H9 (cell line): ENCODE results near the gene PSME1. TPM values are rescaled to one million over a fixed set of nuclear protein-coding genes. Genes with fewer than 3 reads are reported as not detected.
A peak's percentile ranks its signal among the peaks of the same experiment; 100 is the strongest.

Experiments used
- DNase-seq: peaks from one replicate; pipeline ENCODE4 v3.0.0-alpha.2; 2017
- H2AFZ ChIP-seq: one replicate; pipeline ENCODE4 v1.6.1; 2013; ENCODE audit warnings: mild to moderate bottlenecking, low read length, control low read depth, moderate library complexity
- H2AK5ac ChIP-seq: 2 replicates; pipeline ENCODE4 v1.6.1; 2013; ENCODE audit warnings: low read length, control low read depth, mixed read lengths; ENCODE audit not compliant: insufficient read length
- H2BK120ac ChIP-seq: one replicate; pipeline ENCODE4 v1.6.1; 2013; ENCODE audit warnings: low read depth, mild to moderate bottlenecking, low read length, control low read depth, inconsistent platforms; ENCODE audit not compliant: poor library complexity, severe bottlenecking
- H2BK12ac ChIP-seq: 2 replicates; pipeline ENCODE4 v1.6.1; 2013; ENCODE audit warnings: low read length, control low read depth, mixed read lengths, low read depth; ENCODE audit not compliant: insufficient read length
- H2BK15ac ChIP-seq: 2 replicates; pipeline ENCODE4 v1.6.1; 2013; ENCODE audit warnings: low read depth, low read length, control low read depth
- H2BK20ac ChIP-seq: one replicate; pipeline ENCODE4 v1.6.1; 2013; ENCODE audit warnings: low read depth, mild to moderate bottlenecking, low read length, control low read depth, inconsistent platforms; ENCODE audit not compliant: poor library complexity, severe bottlenecking
- H2BK5ac ChIP-seq: 2 replicates; pipeline ENCODE4 v1.6.1; 2013; ENCODE audit warnings: low read length, control low read depth, mixed read lengths; ENCODE audit not compliant: insufficient read length
- H3K14ac ChIP-seq: 2 replicates; pipeline ENCODE4 v1.6.1; 2013; ENCODE audit warnings: low read length, control low read depth; ENCODE audit not compliant: insufficient read depth
- H3K18ac ChIP-seq: 2 replicates; pipeline ENCODE4 v1.6.1; 2013; ENCODE audit warnings: low read depth, mild to moderate bottlenecking, mixed read lengths, low read length, control low read depth; ENCODE audit not compliant: insufficient read length
- H3K23ac ChIP-seq: 2 replicates; pipeline ENCODE4 v1.6.1; 2013; ENCODE audit warnings: low read length, control low read depth, mixed read lengths, low read depth; ENCODE audit not compliant: insufficient read length
- H3K23me2 ChIP-seq: 2 replicates; pipeline ENCODE4 v1.6.1; 2013; ENCODE audit warnings: low read depth, mild to moderate bottlenecking, mixed read lengths, low read length, control low read depth; ENCODE audit not compliant: insufficient read length, poor library complexity, severe bottlenecking
- H3K27ac ChIP-seq: 2 replicates; pipeline ENCODE4 v1.5.1; 2013; ENCODE audit warnings: low read length, control low read depth, mixed read lengths, low read depth; ENCODE audit not compliant: insufficient read length
- H3K27me3 ChIP-seq: 2 replicates; pipeline ENCODE4 v1.6.1; 2013; ENCODE audit warnings: low read length, control low read depth, inconsistent platforms; ENCODE audit not compliant: insufficient read depth
- H3K4ac ChIP-seq: 2 replicates; pipeline ENCODE4 v1.6.1; 2013; ENCODE audit warnings: low read depth, mild to moderate bottlenecking, control low read depth, inconsistent platforms, low read length, moderate library complexity
- H3K4me1 ChIP-seq: 2 replicates; pipeline ENCODE4 v1.6.1; 2013; ENCODE audit warnings: low read length, control low read depth, inconsistent platforms; ENCODE audit not compliant: insufficient read depth
- H3K4me2 ChIP-seq: 2 replicates; pipeline ENCODE4 v1.6.1; 2013; ENCODE audit warnings: low read length, control low read depth, mixed read lengths; ENCODE audit not compliant: insufficient read length, insufficient read depth
- H3K56ac ChIP-seq: 2 replicates; pipeline ENCODE4 v1.6.1; 2013; ENCODE audit warnings: low read depth, mild to moderate bottlenecking, mixed read lengths, low read length, control low read depth; ENCODE audit not compliant: insufficient read length
- H3K79me1 ChIP-seq: 2 replicates; pipeline ENCODE4 v1.6.1; 2013; ENCODE audit warnings: low read depth, mild to moderate bottlenecking, moderate library complexity, low read length, control low read depth, inconsistent platforms; ENCODE audit not compliant: insufficient read depth, poor library complexity, severe bottlenecking
- H3K79me2 ChIP-seq: 2 replicates; pipeline ENCODE4 v1.6.1; 2013; ENCODE audit warnings: low read length, control low read depth, inconsistent platforms; ENCODE audit not compliant: insufficient read depth
- H3K9ac ChIP-seq: 2 replicates; pipeline ENCODE4 v1.6.1; 2013; ENCODE audit warnings: low read length, control low read depth, mixed read lengths; ENCODE audit not compliant: insufficient read length; ENCODE audit errors: extremely low read depth
- H3K9me3 ChIP-seq: one replicate; pipeline ENCODE4 v1.6.1; 2013; ENCODE audit warnings: low read depth, low read length, inconsistent platforms; ENCODE audit not compliant: control insufficient read depth
- H3T11ph ChIP-seq: one replicate; pipeline ENCODE4 v1.6.1; 2013; ENCODE audit warnings: mild to moderate bottlenecking, low read length, control low read depth, inconsistent platforms
- H4K20me1 ChIP-seq: one replicate; pipeline ENCODE4 v1.6.1; 2013; ENCODE audit not compliant: control insufficient read depth, insufficient read length, insufficient read depth
- H4K5ac ChIP-seq: 2 replicates; pipeline ENCODE4 v1.6.1; 2013; ENCODE audit warnings: low read depth, mild to moderate bottlenecking, mixed read lengths, low read length, control low read depth; ENCODE audit not compliant: insufficient read length
- H4K8ac ChIP-seq: replicated peaks from 2 replicates; pipeline ENCODE4 v1.6.1; 2013; ENCODE audit warnings: low read length, control low read depth, mixed read lengths, low read depth; ENCODE audit not compliant: insufficient read length
- H4K91ac ChIP-seq: 2 replicates; pipeline ENCODE4 v1.6.1; 2013; ENCODE audit warnings: low read depth, mild to moderate bottlenecking, moderate library complexity, mixed read lengths, low read length, control low read depth; ENCODE audit not compliant: insufficient read length
- H3K27ac Mint-ChIP-seq, 3 experiments: 2 replicates in 2 of 3; 3 replicates in 1 of 3; pipeline ENCODE4 v1.8.0; 2020 to 2021; ENCODE audit warnings: mixed read lengths in 3 of 3, mild to moderate bottlenecking in 1 of 3, moderate library complexity in 1 of 3
- H3K27me3 Mint-ChIP-seq: 2 replicates; pipeline ENCODE4 v1.8.0; 2021; ENCODE audit warnings: low read depth, mild to moderate bottlenecking, moderate library complexity, mixed read lengths
- H3K36me3 Mint-ChIP-seq, 3 experiments: 2 replicates in 2 of 3; 3 replicates in 1 of 3; pipeline ENCODE4 v1.8.0; 2020 to 2021; ENCODE audit warnings: low read depth in 3 of 3, mixed read lengths in 3 of 3; ENCODE audit not compliant: insufficient read depth in 1 of 3
- H3K4me1 Mint-ChIP-seq, 2 experiments: 2 replicates each; pipeline ENCODE4 v1.8.0; 2020; ENCODE audit warnings: mixed read lengths in 2 of 2
- H3K4me3 Mint-ChIP-seq, 2 experiments: 2 replicates in 1 of 2; 3 replicates in 1 of 2; pipeline ENCODE4 v1.8.0; 2020 to 2021; ENCODE audit warnings: mild to moderate bottlenecking in 2 of 2, mixed read lengths in 2 of 2, moderate library complexity in 1 of 2
- H3K9me3 Mint-ChIP-seq, 2 experiments: 2 replicates in 1 of 2; 3 replicates in 1 of 2; pipeline ENCODE4 v1.8.0; 2020; ENCODE audit warnings: mild to moderate bottlenecking in 2 of 2, mixed read lengths in 2 of 2, moderate library complexity in 1 of 2
- CTCF ChIP-seq: fragments of 200-600 bp; sonication (generic); conservative IDR thresholded peaks from 3 replicates; pipeline ENCODE4 v1.8.0; 2021; ENCODE audit warnings: antibody characterized with exemption, mild to moderate bottlenecking
- WGBS: extraction: QIAGEN DNeasy Blood & Tissue Kit; methylation state at CpG from one replicate; pipeline ENCODE4 v1.1.7; 2013; ENCODE audit warnings: missing lambda C conversion rate, low lambda C conversion rate, mixed read lengths; ENCODE audit not compliant: insufficient read length; ENCODE audit errors: extremely low coverage; 5-methylcytosine and 5-hydroxymethylcytosine counted together
- total RNA-seq: library from RNA; stranded (reverse); gene quantifications from 2 replicates; pipeline ENCODE4 v1.2.1, GENCODE V29; 2021

Gene PSME1
- total RNA-seq, 1 experiment from 2014 or later = 109 TPM

- Histone ChIP-seq H2BK120ac (no peak overlapping the region), H3K27ac (no peak overlapping the region), H3K4me1 (no peaks in the 10 kb centered on the region), H3K9me3 (no peaks in the 10 kb centered on the region), H3K4ac (no peak overlapping the region), H3K18ac (no peak overlapping the region), H3K23me2 (peaks cover 10% of the 10 kb centered on the region), H4K91ac (no peak overlapping the region), H4K5ac (no peak overlapping the region), H2BK5ac (no peak overlapping the region), H3T11ph (no peak overlapping the region), H3K4me2 (no peak overlapping the region), H3K79me1 (peaks cover 2% of the 10 kb centered on the region), H3K79me2 (peaks cover 3% of the 10 kb centered on the region; the same call in 1 of the 2 replicates), H2BK20ac (no peak overlapping the region), H4K20me1 (no peaks in the 10 kb centered on the region), H3K14ac (no peak overlapping the region), H3K27me3 (no peaks in the 10 kb centered on the region), H2AFZ (no peak overlapping the region), H2BK15ac (no peak overlapping the region), H2AK5ac (no peak overlapping the region), H3K23ac (no peak overlapping the region), H3K9ac (no peak overlapping the region), H3K56ac (no peak overlapping the region), H4K8ac (no peak overlapping the region), H2BK12ac (no peak overlapping the region)
- Mint-ChIP-seq H3K4me1 (peaks cover 31 to 33% of the 10 kb centered on the region in 2 experiments), H3K27me3 (no peaks in the 10 kb centered on the region), H3K36me3 (peaks cover 22 to 43% (median 37%) of the 10 kb centered on the region in 3 experiments), H3K4me3 (peak overlapping the region; percentile 98 to 100; a peak in 4 of 5 replicates), H3K27ac (peak overlapping the region in 1 of 3 experiments; percentile 52; a peak in 4 of 7 replicates), H3K9me3 (0 out of 5 replicates have a peak, but pooled peaks cover 0 to 2% of the 10 kb centered on the region in 2 experiments)
- TF ChIP-seq CTCF = no peak
- WGBS = no CpG with 5 or more reads among the region's 13 CpGs
- no peak for DNase-seq
Observed at GRCh38 chr14:24138396-24139271, 2.6 kb downstream of the PSME1 start.
